Parathyroid adenoma (tissue), 2 donors: Measurements from ENCODE around the gene ST7L.

Experiments used
- H2AFZ ChIP-seq: fragments of 300-600 bp; sonication (generic); one replicate; pipeline ENCODE4 v1.7.0; 2017; ENCODE audit warnings: antibody characterized with exemption, mild to moderate bottlenecking
- H3K27ac ChIP-seq: fragments of 300-600 bp; sonication (generic); one replicate; pipeline ENCODE4 v1.7.0; 2017
- H3K27me3 ChIP-seq: fragments of 300-600 bp; sonication (generic); one replicate; pipeline ENCODE4 v1.7.0; 2017; ENCODE audit warnings: low read length; ENCODE audit not compliant: control insufficient read depth, insufficient read depth
- H3K36me3 ChIP-seq: fragments of 300-600 bp; sonication (generic); one replicate; pipeline ENCODE4 v1.7.0; 2017; ENCODE audit warnings: low read length; ENCODE audit not compliant: control insufficient read depth, insufficient read depth
- H3K4me1 ChIP-seq: fragments of 300-600 bp; sonication (generic); one replicate; pipeline ENCODE4 v1.7.0; 2017; ENCODE audit warnings: control low read depth
- H3K4me2 ChIP-seq: fragments of 300-600 bp; sonication (generic); one replicate; pipeline ENCODE4 v1.7.0; 2017; ENCODE audit warnings: low read length
- H3K4me3 ChIP-seq: fragments of 300-600 bp; sonication (generic); one replicate; pipeline ENCODE4 v1.7.0; 2017; ENCODE audit warnings: low read depth, low read length
- H3K79me2 ChIP-seq: fragments of 300-600 bp; sonication (generic); one replicate; pipeline ENCODE4 v1.7.0; 2017; ENCODE audit warnings: control low read depth
- H3K9ac ChIP-seq: fragments of 300-600 bp; sonication (generic); one replicate; pipeline ENCODE4 v1.7.0; 2017; ENCODE audit warnings: mild to moderate bottlenecking
- H3K9me3 ChIP-seq: fragments of 300-600 bp; sonication (generic); one replicate; pipeline ENCODE4 v1.7.0; 2017; ENCODE audit warnings: low read length; ENCODE audit not compliant: control insufficient read depth
- TF ChIP-seq, protein P1 (sequence below): fragments of 300-600 bp; sonication (generic); IDR thresholded peaks from one replicate; pipeline ENCODE4 v1.7.0; 2017; ENCODE audit warnings: antibody characterized with exemption, mild to moderate bottlenecking
- donor health status: primary hyperparathyroidism.

ST7L gene

DNA sequence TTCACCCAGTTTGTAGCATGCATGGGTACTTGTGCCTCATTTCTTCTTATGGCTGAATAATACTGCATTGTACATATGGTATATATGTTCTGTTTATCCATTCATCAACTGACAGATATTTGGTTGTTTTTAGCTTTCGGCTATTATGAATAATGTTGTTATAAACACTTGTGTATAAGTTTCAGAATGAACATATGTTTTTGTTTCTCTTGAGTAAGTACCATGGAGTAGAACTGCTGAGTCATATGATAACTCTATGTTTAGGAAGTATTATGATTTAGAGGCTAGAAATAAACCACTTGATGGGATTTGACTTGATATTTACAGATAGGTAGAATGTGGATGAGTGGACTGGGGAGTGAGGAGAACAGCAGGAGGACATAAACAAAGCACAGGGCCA, 61.6 kb downstream of the ST7L start:
- H3K27me3 ChIP-seq, result no peaks in the 10 kb centered on the region
- no peaks in the 10 kb centered on the region for H3K4me1 ChIP-seq
- no peak overlapping the region for H3K4me2 ChIP-seq
- no peaks in the 10 kb centered on the region for H3K36me3 ChIP-seq
- H3K4me3 ChIP-seq, result no peak overlapping the region
- H3K27ac ChIP-seq, result no peak overlapping the region
- TF ChIP-seq, protein P1, sequence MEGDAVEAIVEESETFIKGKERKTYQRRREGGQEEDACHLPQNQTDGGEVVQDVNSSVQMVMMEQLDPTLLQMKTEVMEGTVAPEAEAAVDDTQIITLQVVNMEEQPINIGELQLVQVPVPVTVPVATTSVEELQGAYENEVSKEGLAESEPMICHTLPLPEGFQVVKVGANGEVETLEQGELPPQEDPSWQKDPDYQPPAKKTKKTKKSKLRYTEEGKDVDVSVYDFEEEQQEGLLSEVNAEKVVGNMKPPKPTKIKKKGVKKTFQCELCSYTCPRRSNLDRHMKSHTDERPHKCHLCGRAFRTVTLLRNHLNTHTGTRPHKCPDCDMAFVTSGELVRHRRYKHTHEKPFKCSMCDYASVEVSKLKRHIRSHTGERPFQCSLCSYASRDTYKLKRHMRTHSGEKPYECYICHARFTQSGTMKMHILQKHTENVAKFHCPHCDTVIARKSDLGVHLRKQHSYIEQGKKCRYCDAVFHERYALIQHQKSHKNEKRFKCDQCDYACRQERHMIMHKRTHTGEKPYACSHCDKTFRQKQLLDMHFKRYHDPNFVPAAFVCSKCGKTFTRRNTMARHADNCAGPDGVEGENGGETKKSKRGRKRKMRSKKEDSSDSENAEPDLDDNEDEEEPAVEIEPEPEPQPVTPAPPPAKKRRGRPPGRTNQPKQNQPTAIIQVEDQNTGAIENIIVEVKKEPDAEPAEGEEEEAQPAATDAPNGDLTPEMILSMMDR, result no peak
- H2AFZ ChIP-seq, result no peak overlapping the region
- no peak overlapping the region for H3K9ac ChIP-seq
- H3K79me2 ChIP-seq, result no peaks in the 10 kb centered on the region
- H3K9me3 ChIP-seq, result no peaks in the 10 kb centered on the region

DNA sequence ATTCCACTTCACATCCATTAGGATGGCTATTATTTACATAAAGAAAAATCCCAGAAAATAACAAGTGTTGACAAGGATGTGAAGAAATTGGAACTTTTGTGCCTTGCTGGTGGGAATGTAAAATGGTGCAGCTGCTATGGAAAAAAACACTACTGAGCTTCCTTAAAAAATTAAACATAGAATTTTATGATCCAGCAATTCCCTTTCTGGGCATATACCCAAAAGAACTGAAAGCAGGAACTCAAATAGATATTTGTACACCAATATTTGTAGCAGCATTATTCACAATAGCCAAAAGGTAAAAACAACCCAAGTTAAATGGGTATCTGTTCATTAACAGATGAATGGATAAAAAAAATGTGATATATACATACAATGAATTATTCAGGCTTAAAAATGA, 64.5 kb downstream of the ST7L start:
- no peak overlapping the region for H3K27ac ChIP-seq
- H3K36me3 ChIP-seq, result no peaks in the 10 kb centered on the region
- H3K9ac ChIP-seq, result no peak overlapping the region
- H3K4me3 ChIP-seq, result no peak overlapping the region
- TF ChIP-seq, protein P1, result no peak
- no peaks in the 10 kb centered on the region for H3K79me2 ChIP-seq
- no peak overlapping the region for H3K4me2 ChIP-seq
- H2AFZ ChIP-seq, result no peak overlapping the region
- no peaks in the 10 kb centered on the region for H3K9me3 ChIP-seq
- H3K27me3 ChIP-seq, result no peaks in the 10 kb centered on the region
- H3K4me1 ChIP-seq, result no peaks in the 10 kb centered on the region

DNA sequence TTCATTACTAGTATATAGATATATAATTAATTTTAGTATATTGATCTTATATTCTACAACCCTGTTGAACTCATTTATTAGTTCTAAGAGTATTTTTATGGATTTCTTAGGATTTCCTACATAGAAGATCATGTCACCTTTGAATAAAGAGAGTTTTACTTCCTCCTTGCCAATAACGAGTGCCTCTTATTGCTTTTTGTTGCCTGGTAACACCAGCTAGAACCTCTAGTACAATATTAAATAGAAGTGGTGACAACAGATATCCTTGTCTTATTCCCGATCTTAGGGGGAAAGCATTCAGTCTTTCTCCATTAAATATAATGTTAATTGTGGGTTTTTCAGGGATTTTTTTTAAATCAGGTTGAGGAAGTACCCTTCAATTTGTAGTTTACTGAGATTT, 69.4 kb downstream of the ST7L start:
- Histone ChIP-seq H3K9ac (no peak overlapping the region), H3K4me1 (no peaks in the 10 kb centered on the region), H3K27me3 (no peaks in the 10 kb centered on the region), H3K36me3 (no peaks in the 10 kb centered on the region), H2AFZ (no peak overlapping the region), H3K4me3 (no peak overlapping the region), H3K27ac (no peak overlapping the region), H3K4me2 (no peak overlapping the region), H3K79me2 (no peaks in the 10 kb centered on the region), H3K9me3 (no peaks in the 10 kb centered on the region)
- TF ChIP-seq, protein P1, result no peak

DNA sequence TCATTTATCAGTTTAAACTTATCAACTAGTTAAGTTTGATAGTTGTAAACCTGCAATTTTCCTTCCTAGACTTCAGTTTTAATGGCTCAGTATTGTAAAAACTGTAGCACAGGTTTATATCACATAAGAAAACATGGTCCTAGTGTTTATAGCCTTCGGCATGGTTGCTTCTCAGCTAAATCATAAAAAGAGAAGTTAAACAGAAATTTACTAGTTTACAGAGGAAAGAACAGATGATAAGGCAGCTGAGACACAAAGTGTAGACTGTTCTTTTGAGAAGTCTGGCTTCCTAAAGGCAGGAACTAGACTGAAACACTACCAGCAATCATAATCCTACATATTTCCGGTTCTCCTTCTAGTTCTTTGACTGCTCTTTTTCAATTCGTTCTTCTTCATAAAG, 70.4 kb downstream of the ST7L start:
- Histone ChIP-seq H3K9ac (no peak overlapping the region), H3K9me3 (no peaks in the 10 kb centered on the region), H3K27ac (no peak overlapping the region), H3K36me3 (no peaks in the 10 kb centered on the region), H2AFZ (no peak overlapping the region), H3K4me1 (no peaks in the 10 kb centered on the region), H3K27me3 (no peaks in the 10 kb centered on the region), H3K79me2 (no peaks in the 10 kb centered on the region), H3K4me2 (no peak overlapping the region), H3K4me3 (no peak overlapping the region)
- TF ChIP-seq, protein P1, result no peak

DNA sequence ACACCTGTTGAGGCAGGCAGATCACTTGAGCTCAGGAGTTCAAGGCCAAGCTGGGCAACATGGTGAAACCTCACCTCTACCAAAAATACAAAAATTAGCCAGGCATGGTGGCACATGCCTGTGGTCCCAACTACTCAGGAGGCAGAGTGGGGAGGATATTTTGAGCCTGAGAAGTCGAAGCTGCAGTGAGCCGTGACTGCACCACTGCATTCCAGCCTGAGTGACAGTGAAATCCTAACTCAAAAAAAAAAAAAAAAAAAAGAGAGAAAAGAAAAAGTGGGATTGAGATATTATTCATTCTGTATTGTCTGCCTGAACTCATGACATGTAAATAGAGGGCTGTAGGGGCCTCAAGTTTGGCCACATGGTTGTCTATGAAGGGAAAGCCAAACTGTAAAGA, 72.9 kb downstream of the ST7L start:
- Histone ChIP-seq H3K4me3 (no peak overlapping the region), H3K4me1 (no peaks in the 10 kb centered on the region), H3K79me2 (no peaks in the 10 kb centered on the region), H3K9ac (no peak overlapping the region), H3K36me3 (no peaks in the 10 kb centered on the region), H3K4me2 (no peak overlapping the region), H3K9me3 (no peaks in the 10 kb centered on the region), H3K27me3 (no peaks in the 10 kb centered on the region), H2AFZ (no peak overlapping the region), H3K27ac (no peak overlapping the region)
- TF ChIP-seq, protein P1, result no peak
